MM.1S (cell line): ENCODE results near the gene AFAP1.

Source experiments
- DNase-seq: peaks from one replicate; pipeline ENCODE4 v3.0.0-alpha.2; 2015
- H2AFZ ChIP-seq: fragments of 300-600 bp; sonication (generic); 2 replicates; pipeline ENCODE4 v1.6.0; 2016; ENCODE audit warnings: antibody characterized with exemption, low read length
- H3F3A ChIP-seq: fragments of 300-600 bp; sonication (generic); 2 replicates; pipeline ENCODE4 v1.6.1; 2016; ENCODE audit warnings: mild to moderate bottlenecking, antibody characterized with exemption, low read length, moderate library complexity, mixed read lengths; ENCODE audit not compliant: insufficient read depth
- H3K27ac ChIP-seq: fragments of 300-600 bp; sonication (generic); 2 replicates; pipeline ENCODE4 v1.5.1; 2016; ENCODE audit warnings: mild to moderate bottlenecking, low read length
- H3K27me3 ChIP-seq: fragments of 300-600 bp; sonication (generic); replicated peaks from 2 replicates; pipeline ENCODE4 v1.6.0; 2016; ENCODE audit warnings: low read length; ENCODE audit not compliant: insufficient read depth
- H3K36me3 ChIP-seq: fragments of 300-600 bp; sonication (generic); replicated peaks from 2 replicates; pipeline ENCODE4 v1.6.1; 2016; ENCODE audit warnings: mild to moderate bottlenecking, low read length, mixed read lengths; ENCODE audit not compliant: insufficient read depth
- H3K4me1 ChIP-seq: fragments of 300-600 bp; sonication (generic); 2 replicates; pipeline ENCODE4 v1.6.1; 2016; ENCODE audit warnings: low read length, mixed read lengths
- H3K4me2 ChIP-seq: fragments of 300-600 bp; sonication (generic); 2 replicates; pipeline ENCODE4 v1.6.0; 2016; ENCODE audit warnings: low read depth, low read length
- H3K4me3 ChIP-seq: fragments of 300-600 bp; sonication (generic); 2 replicates; pipeline ENCODE4 v1.5.1; 2016; ENCODE audit warnings: low read length, mixed read lengths
- H3K79me2 ChIP-seq: fragments of 300-600 bp; sonication (generic); 2 replicates; pipeline ENCODE4 v1.6.1; 2016; ENCODE audit warnings: mixed run types, low read length, mixed read lengths
- H3K9ac ChIP-seq: fragments of 300-600 bp; sonication (generic); 2 replicates; pipeline ENCODE4 v1.6.1; 2016; ENCODE audit warnings: low read length, mixed read lengths
- H3K9me2 ChIP-seq: fragments of 300-600 bp; sonication (generic); replicated peaks from 2 replicates; pipeline ENCODE4 v1.6.1; 2016; ENCODE audit warnings: mild to moderate bottlenecking, low read length, mixed read lengths; ENCODE audit not compliant: insufficient read depth
- H3K9me3 ChIP-seq: fragments of 300-600 bp; sonication (generic); replicated peaks from 2 replicates; pipeline ENCODE4 v1.6.1; 2016; ENCODE audit warnings: mild to moderate bottlenecking, low read length, mixed read lengths; ENCODE audit not compliant: insufficient read depth
- H4K20me1 ChIP-seq: fragments of 300-600 bp; sonication (generic); 2 replicates; pipeline ENCODE4 v1.6.1; 2016; ENCODE audit warnings: mild to moderate bottlenecking, low read length, moderate library complexity, mixed read lengths; ENCODE audit not compliant: insufficient read depth
- CTCF ChIP-seq: fragments of 300-600 bp; sonication (generic); IDR thresholded peaks from 2 replicates; pipeline ENCODE4 v1.5.1; 2016; ENCODE audit warnings: antibody characterized with exemption, low read length, mixed read lengths
- EZH2 ChIP-seq: fragments of 300-600 bp; sonication (generic); optimal IDR thresholded peaks from 2 replicates; pipeline ENCODE3; 2017; ENCODE audit warnings: low read depth, mild to moderate bottlenecking, antibody characterized with exemption, low read length, mixed read lengths
- EZH2phosphoT487 ChIP-seq: fragments of 300-600 bp; sonication (generic); IDR thresholded peaks from 2 replicates; pipeline ENCODE4 v1.6.1; 2018; ENCODE audit warnings: antibody characterized with exemption, low read length

The AFAP1 gene

DNA sequence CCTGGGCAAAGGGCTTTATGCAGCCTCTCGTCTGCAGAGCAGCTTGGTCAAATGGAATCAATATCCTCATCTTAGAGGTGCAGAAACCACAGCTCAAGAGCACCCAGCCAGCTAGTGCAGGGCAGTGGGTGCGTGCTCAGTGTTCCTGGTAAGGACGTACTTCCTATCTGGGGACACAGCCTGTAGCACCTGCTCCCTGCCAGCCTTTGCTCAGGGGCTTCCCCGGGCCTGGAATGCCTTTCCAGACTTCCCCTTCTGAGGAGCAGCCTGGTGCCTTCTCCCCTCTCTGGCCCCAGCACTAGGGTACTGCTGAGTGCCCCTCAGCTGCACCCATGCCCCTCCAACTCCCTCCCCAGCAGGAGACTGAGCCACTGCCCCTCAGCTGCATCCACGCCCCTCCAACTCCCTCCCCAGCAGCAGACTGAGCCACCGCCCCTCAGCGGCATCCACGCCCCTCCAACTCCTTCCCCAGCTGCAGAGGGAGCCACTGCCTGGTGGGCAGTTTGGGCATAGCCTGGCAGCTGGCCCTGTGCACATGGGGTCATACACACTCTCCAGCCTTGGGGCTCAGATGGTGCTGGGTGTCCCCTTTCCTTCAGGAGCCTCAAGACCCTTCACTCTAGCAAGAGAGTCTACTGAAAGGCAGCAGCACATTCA lies 42.2 kb upstream of the AFAP1 start:
- H3K36me3 ChIP-seq = no peaks in the 10 kb centered on the region
- no peaks in the 10 kb centered on the region for H3F3A ChIP-seq
- H3K9me2 ChIP-seq = no peaks in the 10 kb centered on the region
- peaks cover 88% of the 10 kb centered on the region for H3K27me3 ChIP-seq
- H2AFZ ChIP-seq = no peak overlapping the region
- no peak for TF ChIP-seq CTCF
- TF ChIP-seq EZH2 = no peak
- no peak for TF ChIP-seq EZH2phosphoT487
- H4K20me1 ChIP-seq = no peaks in the 10 kb centered on the region
- H3K4me2 ChIP-seq = no peak overlapping the region
- H3K27ac ChIP-seq = no peak overlapping the region
- H3K79me2 ChIP-seq = no peaks in the 10 kb centered on the region
- H3K4me3 ChIP-seq = no peak overlapping the region
- no peaks in the 10 kb centered on the region for H3K4me1 ChIP-seq
- H3K9ac ChIP-seq = no peak overlapping the region
- H3K9me3 ChIP-seq = no peaks in the 10 kb centered on the region
- DNase-seq = no peak

DNA sequence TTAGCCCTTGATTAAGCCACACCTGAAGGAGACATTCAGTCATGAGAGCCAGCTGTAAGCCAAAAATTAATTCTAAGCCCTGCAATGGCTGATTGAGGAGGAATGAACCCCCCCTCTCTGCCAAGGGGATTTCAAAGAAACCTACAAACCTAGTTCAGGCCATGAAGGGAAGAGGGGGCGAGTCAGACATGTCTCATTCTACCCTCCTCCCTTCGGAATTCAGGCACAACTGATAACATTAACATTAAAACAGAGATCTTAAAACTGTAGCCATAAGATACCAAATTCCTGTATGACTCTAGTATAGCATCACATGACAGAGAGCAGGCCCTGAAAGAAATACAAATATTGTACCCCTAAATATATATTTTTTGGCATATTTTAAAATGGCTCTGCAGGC lies 40.4 kb upstream of the AFAP1 start:
- no peak overlapping the region for H3K4me3 ChIP-seq
- no peaks in the 10 kb centered on the region for H3K4me1 ChIP-seq
- no peaks in the 10 kb centered on the region for H3K36me3 ChIP-seq
- no peaks in the 10 kb centered on the region for H3K9me2 ChIP-seq
- no peaks in the 10 kb centered on the region for H3K9me3 ChIP-seq
- peaks cover 90% of the 10 kb centered on the region for H3K27me3 ChIP-seq
- H2AFZ ChIP-seq = no peak overlapping the region
- H3K79me2 ChIP-seq = no peaks in the 10 kb centered on the region
- H3F3A ChIP-seq = no peaks in the 10 kb centered on the region
- TF ChIP-seq EZH2phosphoT487 = no peak
- TF ChIP-seq CTCF = no peak
- TF ChIP-seq EZH2 = no peak
- no peak overlapping the region for H3K27ac ChIP-seq
- no peak overlapping the region for H3K4me2 ChIP-seq
- no peak for DNase-seq
- no peaks in the 10 kb centered on the region for H4K20me1 ChIP-seq
- no peak overlapping the region for H3K9ac ChIP-seq

- H4K20me1 ChIP-seq = no peaks in the 10 kb centered on the region
- H3K27me3 ChIP-seq = peaks cover 86% of the 10 kb centered on the region
- H3K79me2 ChIP-seq = no peaks in the 10 kb centered on the region
- no peaks in the 10 kb centered on the region for H3K4me1 ChIP-seq
- no peaks in the 10 kb centered on the region for H3F3A ChIP-seq
- H3K36me3 ChIP-seq = no peaks in the 10 kb centered on the region
- no peak for DNase-seq
- no peak overlapping the region for H3K4me3 ChIP-seq
- no peak overlapping the region for H2AFZ ChIP-seq
- TF ChIP-seq EZH2 (no peak), EZH2phosphoT487 (no peak), CTCF (no peak)
- H3K9ac ChIP-seq = no peak overlapping the region
- no peaks in the 10 kb centered on the region for H3K9me2 ChIP-seq
- no peak overlapping the region for H3K4me2 ChIP-seq
- H3K27ac ChIP-seq = no peak overlapping the region
- no peaks in the 10 kb centered on the region for H3K9me3 ChIP-seq
Observed at GRCh38 chr4:7979652-7979968, 39.9 kb upstream of the AFAP1 start.
